CD4-positive, alpha-beta T cell treated with Interleukin-4 for 1 hour (primary cell): ENCODE results near the gene ZEB1.
"Not testable (repeated sequence)": the region's sequence is repeated elsewhere in the genome, so short reads cannot be mapped to it uniquely, and the experiment has no call there.

Experiments used
- DNase-seq, 2 donors: peaks; one replicate each; pipeline ENCODE4 v3.0.0-alpha.2; 2020 to 2022

The ZEB1 gene

DNA sequence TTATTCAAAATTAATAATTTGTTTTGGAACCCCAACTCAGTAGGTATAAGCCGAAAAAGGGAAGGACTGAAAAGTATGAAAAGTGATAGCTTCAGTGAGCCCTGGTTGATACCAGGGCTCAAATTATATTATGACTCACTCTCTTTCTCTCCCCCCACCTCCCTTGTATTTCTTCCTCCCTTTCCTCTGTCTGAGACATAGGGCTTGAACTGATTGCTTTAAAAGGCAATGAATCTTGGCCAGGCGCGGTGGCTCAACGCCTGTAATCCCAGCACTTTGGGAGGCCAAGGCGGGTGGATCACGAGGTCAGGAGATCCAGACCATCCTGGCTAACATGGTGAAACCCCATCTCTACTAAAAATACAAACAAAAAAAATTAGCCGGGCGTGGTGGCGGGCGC is 108.3 kb downstream of the ZEB1 start:
- not testable (repeated sequence) for DNase-seq

DNA sequence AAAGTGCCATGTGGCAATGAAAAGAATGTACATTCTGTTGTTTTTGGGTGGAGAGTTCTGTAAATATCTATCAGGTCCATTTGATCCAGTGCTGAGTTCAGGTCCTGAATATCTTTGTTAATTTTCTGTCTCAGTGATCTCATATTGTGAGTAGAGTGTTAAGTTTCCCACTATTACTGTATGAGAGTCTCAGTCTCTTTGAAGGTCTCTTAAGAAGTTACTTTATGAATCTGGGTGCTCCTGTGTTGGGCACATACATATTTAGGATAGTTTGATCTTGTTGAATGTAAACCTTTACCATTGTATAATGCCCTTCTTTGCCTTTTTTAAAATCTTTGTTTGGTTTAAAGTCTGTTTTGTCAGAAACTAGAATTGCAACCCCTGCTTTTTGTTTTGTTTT is 109.5 kb downstream of the ZEB1 start:
- not testable (repeated sequence) for DNase-seq

DNA sequence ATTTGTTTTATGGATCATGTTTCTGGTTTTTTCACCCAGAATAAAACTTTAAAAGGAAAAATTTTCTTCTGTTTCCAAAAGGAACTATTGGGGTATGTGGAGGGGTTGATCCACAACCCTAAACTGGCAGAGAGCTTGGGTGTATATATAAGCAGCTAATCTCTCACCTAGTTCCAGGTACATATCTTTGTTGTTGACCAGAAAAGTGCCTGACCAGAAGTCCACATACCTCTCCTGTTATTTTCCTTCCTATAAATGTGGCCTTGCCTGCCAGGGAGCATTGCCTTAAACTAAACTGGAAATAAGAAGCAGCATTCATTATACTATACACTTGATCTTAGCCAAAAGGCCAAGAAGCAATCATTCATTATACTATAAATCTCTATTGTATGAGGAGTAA is 112.0 kb downstream of the ZEB1 start:
- DNase-seq, result no peak

DNA sequence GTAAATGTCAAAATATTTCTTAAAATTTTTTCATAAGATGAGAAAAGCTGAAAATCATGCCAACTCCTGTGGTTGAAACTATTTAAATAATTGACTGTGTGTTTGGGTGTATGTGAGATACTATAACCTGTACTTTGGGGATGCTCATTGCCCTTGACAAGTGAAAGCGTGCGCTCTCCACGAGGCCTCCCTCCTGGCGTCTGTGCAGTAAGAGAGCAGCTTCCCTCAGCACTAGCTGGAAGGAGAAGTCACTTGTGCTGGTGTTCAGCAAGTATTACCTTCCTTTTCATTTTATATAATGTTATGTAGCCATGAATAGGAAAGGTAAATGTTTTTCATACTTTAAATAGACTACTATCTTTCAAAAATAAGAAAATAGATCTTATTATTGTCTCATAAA is 118.9 kb downstream of the ZEB1 start:
- no peak for DNase-seq

DNA sequence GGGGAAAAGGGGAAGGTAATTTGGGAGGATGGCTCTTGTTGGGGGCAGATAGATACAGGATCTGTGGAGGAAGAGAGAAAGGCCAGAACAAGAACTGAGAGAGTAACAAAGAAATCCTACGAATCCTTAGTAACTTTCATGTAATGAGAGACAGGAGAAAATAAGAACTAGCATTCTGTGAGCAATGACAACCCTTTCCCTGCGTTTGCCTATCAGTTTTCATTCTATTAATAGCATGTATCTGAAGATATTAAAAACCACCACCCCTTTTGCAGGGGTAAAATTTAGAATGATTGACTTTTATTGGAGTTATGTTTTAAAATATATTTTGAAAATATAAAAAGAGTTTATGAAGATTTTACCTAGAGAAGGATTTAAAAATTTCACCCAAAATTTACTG is 132.8 kb downstream of the ZEB1 start:
- no peak for DNase-seq

DNA sequence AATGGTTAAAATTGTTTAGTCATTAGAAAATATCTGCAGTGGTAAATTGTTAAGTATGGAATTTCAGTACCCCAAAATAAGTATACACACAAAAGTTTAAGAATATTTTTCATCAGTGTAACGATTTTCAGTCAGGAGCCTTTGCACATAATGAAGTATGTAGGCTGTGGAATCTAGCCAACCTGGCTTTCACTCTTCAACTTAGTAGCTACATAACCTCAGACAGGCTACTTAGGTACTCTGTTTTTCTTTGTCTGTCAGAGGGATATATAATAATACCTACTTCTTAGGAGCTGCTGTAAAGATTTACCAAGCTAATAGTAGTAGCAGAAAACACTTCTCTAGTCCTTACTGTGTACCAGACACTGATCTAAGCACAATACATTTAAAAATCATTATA is 137.5 kb downstream of the ZEB1 start:
- no peak for DNase-seq

DNA sequence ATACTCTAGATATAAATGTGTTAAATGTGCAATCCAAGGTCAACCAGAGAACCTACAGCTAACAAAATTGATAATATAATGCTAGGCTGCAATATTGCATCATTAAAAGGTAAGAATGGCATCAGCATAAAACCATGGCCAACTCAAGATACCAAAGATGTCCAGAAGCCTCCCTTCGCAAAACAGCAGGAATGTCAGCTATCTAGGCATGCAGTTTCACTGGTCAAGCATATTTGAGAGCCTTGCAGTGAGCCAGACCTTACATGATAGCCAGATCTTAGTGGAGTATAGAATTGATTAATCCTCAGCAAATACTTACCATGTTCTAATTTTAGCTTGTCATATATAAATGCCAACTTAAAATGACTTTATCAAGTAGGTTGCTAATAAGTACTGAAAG is 138.8 kb downstream of the ZEB1 start:
- no peak for DNase-seq

DNA sequence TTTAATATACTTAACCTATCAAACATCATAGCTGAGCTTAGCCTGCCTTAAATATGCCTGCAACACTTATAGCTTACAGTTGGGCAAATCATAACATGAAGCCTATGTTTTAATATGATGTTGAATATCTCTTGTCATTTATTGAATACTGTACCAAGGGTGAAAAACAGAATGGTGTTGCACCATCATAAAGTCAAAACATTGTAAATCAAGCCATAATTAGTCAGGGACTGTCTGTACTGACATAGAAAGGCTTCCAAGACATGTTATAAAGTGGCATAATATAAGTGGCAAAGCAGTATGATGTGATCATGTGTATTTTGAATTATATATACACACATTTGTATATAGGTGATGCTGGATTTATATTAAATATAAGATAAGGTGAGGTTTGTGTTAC is 140.0 kb downstream of the ZEB1 start:
- DNase-seq, result no peak

DNA sequence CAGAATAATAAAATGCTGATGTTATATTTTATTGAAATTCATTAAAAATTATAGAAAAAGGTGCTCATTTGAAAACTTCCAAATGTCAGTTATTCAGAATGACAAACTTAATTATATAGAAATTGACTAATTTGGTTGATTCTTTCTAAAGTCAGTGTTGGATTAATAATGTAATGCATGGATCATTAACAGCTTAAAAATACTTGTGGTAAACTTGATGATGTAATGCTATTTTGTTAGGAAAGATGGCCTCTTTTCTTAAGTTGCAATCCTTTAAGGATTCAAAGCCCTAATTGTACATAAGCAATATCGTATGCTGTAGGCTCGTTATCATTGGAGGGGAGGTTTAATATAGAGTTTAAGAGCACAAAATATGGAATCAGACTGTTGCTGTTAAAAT is 141.2 kb downstream of the ZEB1 start:
- DNase-seq, result no peak

DNA sequence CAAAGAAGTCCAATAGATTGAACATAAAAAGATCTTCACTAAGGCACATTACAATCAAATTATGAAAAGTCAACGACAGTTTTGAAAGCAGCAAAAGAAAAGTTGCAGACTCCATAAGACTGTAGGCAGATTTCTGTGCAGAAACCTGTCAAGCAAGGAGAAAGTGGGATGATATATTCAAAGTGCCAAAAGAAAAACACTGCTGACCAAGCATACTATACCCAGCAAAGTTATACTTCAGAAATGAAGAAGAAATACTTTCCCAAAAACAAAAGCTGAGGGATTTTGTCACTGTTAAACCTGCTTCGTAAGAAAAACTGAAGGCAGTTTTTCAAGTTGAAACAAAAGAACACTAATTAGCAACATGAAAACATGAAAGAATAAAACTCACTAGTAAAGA is 145.5 kb downstream of the ZEB1 start:
- DNase-seq, result no peak

DNA sequence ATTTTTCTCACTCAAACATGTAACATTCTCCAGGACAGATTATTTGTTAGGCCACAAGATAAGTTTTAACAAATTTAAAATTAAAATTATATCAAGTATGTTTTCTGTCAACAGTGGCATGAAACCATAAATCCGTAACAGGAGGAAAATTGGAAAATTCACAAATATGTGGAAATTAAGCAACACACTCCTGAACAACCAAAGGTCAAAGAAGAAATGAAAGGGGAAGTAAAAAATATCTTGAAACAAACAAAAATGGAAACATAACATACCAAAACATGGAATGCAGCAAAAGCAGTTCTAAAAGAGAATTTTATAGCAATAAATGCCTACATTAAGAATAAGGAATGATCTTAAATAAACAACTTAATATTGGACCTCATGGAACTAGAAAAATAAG is 147.3 kb downstream of the ZEB1 start:
- no peak for DNase-seq

DNA sequence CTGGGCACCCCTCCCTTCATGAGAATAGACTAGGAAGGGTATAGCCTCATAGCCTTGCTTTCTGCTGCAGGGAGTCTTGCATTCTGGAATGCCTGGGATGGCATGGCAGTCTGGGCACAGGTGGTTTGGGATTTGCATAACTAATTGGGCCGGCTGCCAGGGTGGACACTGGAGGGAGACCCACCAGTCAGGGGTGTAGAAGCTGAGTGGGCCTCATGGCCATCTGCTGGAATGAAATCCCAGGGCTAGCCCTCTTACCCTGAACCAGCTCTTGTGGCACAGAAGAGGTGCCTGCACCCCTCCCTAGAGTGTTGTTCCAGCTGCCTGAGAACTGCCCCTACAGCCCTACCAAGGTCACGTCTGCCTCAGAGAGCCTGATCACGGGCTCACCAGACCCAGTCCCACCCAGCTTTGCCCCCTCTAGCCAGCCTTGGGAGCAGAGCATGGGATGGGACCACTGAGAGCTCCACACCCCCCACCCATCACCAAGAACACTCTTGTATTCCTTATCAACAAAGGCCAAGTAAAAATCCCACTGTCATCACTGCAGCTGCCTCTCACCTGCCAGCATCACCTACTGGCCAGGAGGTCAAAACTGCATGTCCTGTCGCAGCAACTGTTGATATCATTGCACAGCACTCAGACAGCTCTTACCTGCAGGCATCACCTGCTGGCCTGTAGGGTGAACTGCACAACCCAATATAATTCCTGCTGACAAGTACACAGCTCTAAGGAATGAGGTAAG is 148.9 kb downstream of the ZEB1 start:
- DNase-seq, result no peak

DNA sequence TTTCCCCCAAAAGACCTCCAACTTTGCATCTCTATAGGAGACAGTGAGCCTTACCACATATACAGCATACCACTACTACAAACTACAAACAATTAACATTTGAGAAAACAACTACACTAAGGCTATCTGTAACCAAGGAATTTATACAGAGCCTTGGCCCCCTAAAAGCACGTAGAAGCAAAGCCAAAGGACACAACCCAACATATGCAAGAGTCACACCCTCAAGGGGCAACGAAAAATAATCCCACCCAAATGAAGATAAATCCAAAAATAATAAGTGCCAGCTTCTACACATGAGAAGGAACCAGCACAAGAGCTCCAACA is 149.5 kb downstream of the ZEB1 start:
- DNase-seq, result no peak

DNA sequence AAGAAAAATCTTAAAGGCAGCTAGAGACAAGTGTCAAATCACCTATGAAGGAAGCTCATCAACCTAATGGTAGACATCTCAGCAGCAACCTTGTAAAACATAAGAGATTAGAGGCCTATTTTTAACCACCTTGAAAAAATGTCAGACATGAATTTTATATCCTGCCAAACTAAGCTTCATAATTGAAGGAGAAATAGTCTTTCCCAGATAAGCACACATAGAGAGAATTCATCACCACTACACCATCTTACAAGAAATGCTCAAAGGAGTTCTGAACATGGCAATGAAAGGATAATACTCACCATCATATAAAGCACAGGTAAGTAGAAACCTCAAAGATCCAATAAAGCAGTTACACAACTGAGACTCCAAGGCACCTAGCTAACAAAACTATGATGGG is 156.5 kb downstream of the ZEB1 start:
- no peak for DNase-seq

DNA sequence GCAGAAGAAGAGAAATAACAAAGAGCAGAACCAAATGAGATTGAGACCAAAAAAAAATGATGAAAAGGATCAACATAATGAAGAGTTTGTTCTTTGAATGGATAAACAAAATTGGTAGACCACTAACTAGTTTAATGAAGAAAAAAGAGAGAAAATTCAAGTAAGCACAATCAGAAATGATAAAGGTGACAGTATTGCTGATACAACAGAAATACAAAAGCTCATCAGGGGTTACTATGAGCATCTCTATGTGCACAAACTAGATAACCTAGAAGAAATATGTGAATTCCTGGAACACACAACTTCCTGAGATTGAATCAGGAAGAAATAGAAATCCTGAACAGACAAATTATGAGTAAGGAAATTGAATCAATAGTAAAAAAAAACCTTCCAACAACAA is 157.1 kb downstream of the ZEB1 start:
- no peak for DNase-seq

DNA sequence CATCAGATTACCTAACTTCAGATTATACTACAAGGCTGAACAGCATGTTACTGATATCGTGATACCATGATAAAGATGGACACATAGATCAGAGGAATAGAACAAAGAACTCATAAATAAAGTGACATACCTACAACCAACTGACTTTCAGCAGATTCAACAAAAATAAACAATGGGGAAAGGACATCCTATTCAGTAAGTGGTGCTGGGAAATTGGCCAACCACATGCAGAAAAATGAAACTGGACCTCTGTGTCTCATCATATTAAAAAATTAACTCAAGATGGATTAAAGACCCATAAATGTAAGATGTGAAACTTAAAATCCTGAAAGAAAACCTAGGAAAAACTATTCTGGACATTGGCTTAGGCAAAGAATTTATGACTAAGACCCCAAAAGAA is 158.6 kb downstream of the ZEB1 start:
- DNase-seq, result no peak

DNA sequence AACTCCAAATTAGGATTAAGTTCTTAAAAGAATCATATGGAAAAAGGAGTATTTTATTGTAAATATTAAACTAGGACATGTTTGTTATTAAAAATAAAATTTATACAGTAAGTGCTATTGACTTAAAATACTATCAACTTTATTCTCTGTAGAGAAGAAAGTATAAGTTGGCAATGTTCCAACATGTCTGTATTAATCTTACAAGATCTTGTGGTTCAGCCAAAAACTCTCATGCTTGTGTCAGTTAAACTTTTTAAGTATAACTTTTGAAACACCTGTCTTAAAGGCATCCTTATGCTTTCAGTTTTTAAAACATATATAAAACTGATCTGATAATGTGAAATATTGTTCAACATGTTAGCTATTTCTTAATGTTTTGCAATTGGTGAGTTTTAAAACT is 160.7 kb downstream of the ZEB1 start:
- DNase-seq, result peak in 1 of 2 donors; percentile 11

DNA sequence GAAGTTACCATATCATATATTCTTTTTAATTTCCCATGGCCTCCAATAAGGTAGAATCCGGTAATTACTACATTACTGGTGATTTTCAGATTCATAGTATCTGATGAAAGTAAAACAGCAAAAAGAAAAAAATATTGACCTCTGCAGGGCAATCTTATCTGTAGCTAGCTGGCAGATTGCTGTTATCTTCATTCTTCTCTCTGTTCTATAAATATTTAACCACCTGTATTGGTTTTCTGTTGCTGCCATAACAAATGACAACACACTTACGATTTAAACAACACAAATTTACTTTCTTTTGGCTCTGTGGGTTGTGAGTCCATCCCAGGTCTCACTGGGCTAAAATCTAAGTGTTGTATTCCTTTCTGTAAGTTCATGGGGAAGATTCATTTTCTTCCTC is 164.5 kb downstream of the ZEB1 start:
- no peak for DNase-seq

DNA sequence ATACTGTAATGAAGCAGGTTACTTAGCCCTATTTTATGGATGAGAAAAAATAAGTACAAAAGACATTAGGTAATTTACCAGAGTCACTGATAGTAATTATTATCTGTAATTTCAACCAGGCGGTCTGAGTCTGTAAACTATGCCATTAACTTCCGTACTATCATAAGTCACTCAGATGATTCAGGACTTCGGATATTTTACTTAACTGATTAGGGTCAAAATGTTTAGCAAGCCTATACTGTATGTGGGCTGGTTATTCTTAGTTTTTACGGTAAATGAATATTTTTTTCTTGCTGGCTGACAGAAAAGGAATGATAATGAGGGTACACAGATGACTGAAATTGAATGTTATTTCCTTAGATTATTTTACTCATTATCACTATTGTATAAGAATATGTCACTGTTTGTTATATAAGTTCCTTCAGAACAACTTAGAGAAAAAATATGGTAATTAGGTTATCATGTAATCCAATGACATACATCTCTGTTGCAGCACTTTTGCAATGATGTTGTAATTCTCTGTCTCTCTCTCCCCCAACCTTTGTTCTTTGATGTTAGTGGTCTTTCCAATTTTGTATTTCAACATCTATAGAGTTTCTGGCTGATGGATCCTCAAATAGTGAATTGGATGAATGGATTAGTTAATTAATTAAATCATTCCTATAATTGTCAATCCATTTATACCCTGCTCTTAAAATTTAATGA is 165.6 kb downstream of the ZEB1 start:
- DNase-seq, result no peak

DNA sequence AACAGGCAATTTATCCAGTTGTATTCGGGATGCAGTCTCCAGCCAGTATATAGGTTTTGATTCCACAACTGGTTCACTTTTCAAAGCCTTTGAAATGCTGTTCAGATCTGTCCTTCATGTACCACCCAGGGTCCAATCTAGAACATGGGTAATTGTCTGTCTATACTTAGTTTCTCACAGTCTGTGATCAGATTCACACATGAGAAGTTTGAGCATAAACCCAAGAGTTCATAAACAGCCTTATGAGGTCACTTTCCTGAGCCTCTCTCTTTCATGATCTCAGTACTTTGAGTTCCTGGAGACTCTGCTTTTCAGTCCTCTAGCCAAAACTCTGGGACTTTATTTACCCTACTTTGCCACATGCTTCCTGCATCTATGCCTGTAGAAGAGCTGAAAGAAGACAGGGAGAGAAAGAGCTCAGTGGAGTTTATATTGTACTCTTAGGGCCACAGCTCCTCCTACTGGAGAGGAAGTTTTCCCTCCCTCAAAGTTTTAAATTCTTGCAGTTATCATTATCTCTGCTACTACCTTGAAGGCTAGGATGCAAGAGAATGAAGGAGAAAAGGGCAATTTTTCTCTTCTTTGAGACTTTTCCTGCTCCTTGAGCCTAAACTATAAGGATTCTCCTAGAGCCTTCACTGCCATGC is 172.0 kb downstream of the ZEB1 start:
- DNase-seq, result peak in 1 of 2 donors; percentile 49

DNA sequence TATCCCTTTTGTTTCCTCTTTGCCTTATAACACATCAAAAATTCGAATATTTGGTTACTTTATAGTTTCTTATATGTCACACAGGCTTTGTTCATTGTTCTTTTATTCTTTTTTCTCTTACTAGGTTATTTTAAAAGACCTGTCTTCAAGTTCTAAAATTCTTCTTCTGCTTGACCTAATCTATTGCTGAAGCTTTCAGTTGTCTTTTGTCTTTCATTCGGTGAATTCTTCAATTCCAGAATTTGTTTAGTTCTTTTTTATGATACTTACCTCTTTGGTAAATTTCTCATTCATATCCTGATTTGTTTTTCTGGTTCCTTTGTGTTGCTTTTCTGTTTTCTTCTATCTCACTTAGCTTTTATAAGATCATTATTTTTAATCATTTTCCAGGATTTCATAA is 188.4 kb downstream of the ZEB1 start:
- no peak for DNase-seq

DNA sequence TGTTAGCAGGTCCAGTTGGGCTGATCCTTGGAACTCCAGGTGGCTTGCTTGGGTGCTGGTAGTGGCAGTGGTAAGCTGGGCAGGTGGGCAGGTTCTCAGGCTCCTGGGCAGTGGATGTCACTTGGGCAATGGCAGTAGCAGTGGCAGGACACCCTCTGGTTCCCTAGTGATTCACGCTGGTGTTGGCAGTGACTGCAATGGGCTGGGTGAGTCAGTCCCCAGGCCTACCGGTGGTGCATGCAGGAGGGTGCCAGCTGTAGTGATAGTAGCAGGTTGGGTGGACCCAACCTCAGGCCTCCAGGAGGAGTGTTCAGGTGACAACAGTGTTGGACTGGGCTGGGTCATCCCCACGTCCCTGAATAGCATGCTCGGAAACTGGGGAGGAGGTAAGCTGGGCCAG is 189.2 kb downstream of the ZEB1 start:
- no peak for DNase-seq

DNA sequence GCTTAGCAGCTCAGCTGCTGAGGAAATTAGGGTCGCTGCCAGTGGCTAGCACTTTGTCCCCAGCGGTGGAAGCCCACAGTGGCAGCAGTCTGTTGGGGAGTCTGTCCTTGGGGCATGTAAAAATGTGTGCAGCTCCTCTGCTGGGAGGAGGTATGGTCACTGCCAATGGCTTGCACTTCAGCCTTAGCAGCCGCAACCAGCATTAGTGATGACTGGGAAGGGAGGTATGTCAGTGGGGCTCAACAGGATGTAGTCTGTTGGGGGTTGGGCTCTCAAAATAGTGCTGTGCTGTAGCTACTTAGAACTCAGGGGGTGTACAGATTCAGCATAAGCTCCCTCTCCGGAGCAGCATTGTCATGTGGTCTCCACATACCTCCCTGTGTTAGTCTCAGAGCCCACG is 189.9 kb downstream of the ZEB1 start:
- DNase-seq, result no peak

DNA sequence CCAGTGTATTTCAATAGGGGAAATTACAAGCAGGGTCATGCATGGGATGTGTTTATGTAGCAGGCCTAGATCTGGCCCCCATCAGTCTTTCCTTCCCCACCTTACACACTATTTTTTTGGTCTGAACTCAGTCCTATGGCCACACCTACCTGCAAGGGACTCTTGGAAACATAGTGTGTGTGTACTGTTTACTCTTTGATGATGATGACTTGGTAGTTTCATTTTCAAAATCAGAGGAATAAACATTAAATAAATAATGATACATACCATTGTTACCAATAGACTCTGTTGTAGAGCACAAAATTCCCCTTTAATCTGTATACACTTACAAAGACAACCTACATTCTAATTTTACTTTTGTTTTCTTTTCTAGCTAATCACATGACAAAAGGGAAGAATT is 191.0 kb downstream of the ZEB1 start:
- no peak for DNase-seq

DNA sequence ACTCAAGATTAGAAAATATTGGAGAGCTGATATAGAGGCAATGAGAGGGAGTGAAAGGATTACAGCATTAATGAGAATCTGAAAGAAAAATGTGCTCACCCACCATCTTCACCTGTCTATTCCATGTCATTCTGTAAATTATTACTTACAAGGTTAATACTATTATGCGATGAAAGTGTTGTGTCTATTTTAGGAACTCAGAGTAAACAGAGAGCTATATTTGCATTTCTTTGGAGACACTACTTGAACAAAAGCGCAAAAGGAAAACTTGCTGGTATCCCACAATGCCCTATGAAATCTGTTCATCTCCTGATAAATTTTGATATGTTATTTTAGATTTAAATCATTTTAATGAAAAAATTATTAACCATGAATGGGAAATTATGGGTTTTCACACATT is 196.1 kb downstream of the ZEB1 start:
- DNase-seq, result no peak
